ENCODE results near the gene FBXL5.
"Not testable (repeated sequence)": the region's sequence is repeated elsewhere in the genome, so short reads cannot be mapped to it uniquely, and the experiment has no call there.

FBXL5 gene

GRCh38 chr4:15649914-15650545 lies 5.1 kb downstream of the FBXL5 start:
- peak in 1 of 2 donors; percentile 43 for DNase-seq (ENCODE audit: low read depth in 2 of 2)

GRCh38 chr4:15648600-15648999 lies 6.6 kb downstream of the FBXL5 start:
- no peak for DNase-seq (ENCODE audit: low read depth in 2 of 2)

GRCh38 chr4:15638418-15638817 lies 16.7 kb downstream of the FBXL5 start:
- no peak for DNase-seq (ENCODE audit: low read depth in 2 of 2)

- no peak for DNase-seq (ENCODE audit: low read depth in 2 of 2)
These were observed 18.3 kb downstream of the FBXL5 start for GRCh38 chr4:15636818-15637217.

GRCh38 chr4:15617407-15617806 lies 37.8 kb downstream of the FBXL5 start:
- DNase-seq (ENCODE audit: low read depth in 2 of 2), result not testable (repeated sequence)

GRCh38 chr4:15614891-15615290 lies 40.3 kb downstream of the FBXL5 start:
- not testable (repeated sequence) for DNase-seq (ENCODE audit: low read depth in 2 of 2)

GRCh38 chr4:15612136-15612535 lies 43.0 kb downstream of the FBXL5 start:
- no peak for DNase-seq (ENCODE audit: low read depth in 2 of 2)

- DNase-seq (ENCODE audit: low read depth in 2 of 2), result no peak
These were observed 44.3 kb downstream of the FBXL5 start for GRCh38 chr4:15610855-15611254.

GRCh38 chr4:15605537-15605936 lies 49.6 kb downstream of the FBXL5 start:
- DNase-seq (ENCODE audit: low read depth in 2 of 2), result no peak

GRCh38 chr4:15601862-15602261 lies 53.3 kb downstream of the FBXL5 start:
- DNase-seq (ENCODE audit: low read depth in 2 of 2), result no peak

- DNase-seq (ENCODE audit: low read depth in 2 of 2), result no peak
These were observed 55.0 kb downstream of the FBXL5 start for GRCh38 chr4:15600176-15600575.

GRCh38 chr4:15598644-15599043 lies 56.5 kb downstream of the FBXL5 start:
- no peak for DNase-seq (ENCODE audit: low read depth in 2 of 2)

GRCh38 chr4:15592799-15593198 lies 62.4 kb downstream of the FBXL5 start:
- DNase-seq (ENCODE audit: low read depth in 2 of 2), result no peak

- no peak for DNase-seq (ENCODE audit: low read depth in 2 of 2)
These were observed 67.5 kb downstream of the FBXL5 start for GRCh38 chr4:15587649-15588048.

- DNase-seq (ENCODE audit: low read depth in 2 of 2), result no peak
These were observed 69.1 kb downstream of the FBXL5 start for GRCh38 chr4:15586066-15586465.

GRCh38 chr4:15585331-15585730 lies 69.8 kb downstream of the FBXL5 start:
- no peak for DNase-seq (ENCODE audit: low read depth in 2 of 2)

GRCh38 chr4:15584785-15585184 lies 70.4 kb downstream of the FBXL5 start:
- DNase-seq (ENCODE audit: low read depth in 2 of 2), result no peak

GRCh38 chr4:15577508-15577907 lies 77.6 kb downstream of the FBXL5 start:
- no peak for DNase-seq (ENCODE audit: low read depth in 2 of 2)

- no peak for DNase-seq (ENCODE audit: low read depth in 2 of 2)
These were observed 79.2 kb downstream of the FBXL5 start for GRCh38 chr4:15575966-15576365.

- no peak for DNase-seq (ENCODE audit: low read depth in 2 of 2)
These were observed 85.4 kb downstream of the FBXL5 start for GRCh38 chr4:15569746-15570145.

- no peak for DNase-seq (ENCODE audit: low read depth in 2 of 2)
These were observed 86.3 kb downstream of the FBXL5 start for GRCh38 chr4:15568821-15569220.

GRCh38 chr4:15563871-15564270 lies 91.3 kb downstream of the FBXL5 start:
- no peak for DNase-seq (ENCODE audit: low read depth in 2 of 2)

- no peak for DNase-seq (ENCODE audit: low read depth in 2 of 2)
These were observed 92.5 kb downstream of the FBXL5 start for GRCh38 chr4:15562623-15563022.

- no peak for DNase-seq (ENCODE audit: low read depth in 2 of 2)
These were observed 93.0 kb downstream of the FBXL5 start for GRCh38 chr4:15562114-15562513.
